ENCODE data around the gene PRSS50. TPM values are rescaled to one million over a fixed set of nuclear protein-coding genes. Genes with fewer than 3 reads are reported as not detected.
A peak's percentile ranks its signal among the peaks of the same experiment; 100 is the strongest.

Gene PRSS50
- total RNA-seq, 1 donor from 2014 or later: not detected

GRCh38 chr3:46729038-46729437 lies 11.4 kb upstream of the PRSS50 start:
- DNase-seq (ENCODE audit: low spot score in 2 of 2): no peak
- FAIRE-seq: no peak

GRCh38 chr3:46725621-46726314 lies 8.1 kb upstream of the PRSS50 start:
- FAIRE-seq (no peak), DNase-seq (ENCODE audit: low spot score in 2 of 2) (no peak)

GRCh38 chr3:46724424-46724823 lies 6.8 kb upstream of the PRSS50 start:
- DNase-seq (ENCODE audit: low spot score in 2 of 2) (no peak), FAIRE-seq (no peak)

GRCh38 chr3:46722443-46722842 lies 4.8 kb upstream of the PRSS50 start:
- FAIRE-seq (no peak), DNase-seq (ENCODE audit: low spot score in 2 of 2) (no peak)

GRCh38 chr3:46721009-46721408 lies 3.3 kb upstream of the PRSS50 start:
- FAIRE-seq (no peak), DNase-seq (ENCODE audit: low spot score in 2 of 2) (no peak)

- FAIRE-seq: no peak
These were observed 2.1 kb upstream of the PRSS50 start for GRCh38 chr3:46719735-46720271.

GRCh38 chr3:46719044-46719565 lies 1.4 kb upstream of the PRSS50 start:
- no peak for FAIRE-seq
- no peak for DNase-seq (ENCODE audit: low spot score in 2 of 2)

More at GRCh38 chr3:46719735-46720271, 2.1 kb upstream of the PRSS50 start:
- DNase-seq (ENCODE audit: low spot score in 2 of 2): no peak

GRCh38 chr3:46716461-46717441 lies 918 bp downstream of the PRSS50 start:
- FAIRE-seq: no peak
- DNase-seq (ENCODE audit: low spot score in 2 of 2): peak in 1 of 2 donors; percentile 8

GRCh38 chr3:46715507-46716175 lies 2.0 kb downstream of the PRSS50 start:
- peak in 1 of 2 donors; percentile 6 for DNase-seq (ENCODE audit: low spot score in 2 of 2)
- FAIRE-seq: no peak

- DNase-seq (ENCODE audit: low spot score in 2 of 2) (peak in 1 of 2 donors; percentile 7), FAIRE-seq (no peak)
These were observed 2.8 kb downstream of the PRSS50 start for GRCh38 chr3:46714728-46715506.

- FAIRE-seq (no peak), DNase-seq (ENCODE audit: low spot score in 2 of 2) (peak in 1 of 2 donors; percentile 10)
These were observed 3.6 kb downstream of the PRSS50 start for GRCh38 chr3:46713898-46714552.

- peak; percentile 4 to 8 for DNase-seq (ENCODE audit: low spot score in 2 of 2)
- no peak for FAIRE-seq
These were observed 4.4 kb downstream of the PRSS50 start for GRCh38 chr3:46713050-46713897.

GRCh38 chr3:46712191-46713049 lies 5.2 kb downstream of the PRSS50 start:
- FAIRE-seq: no peak

GRCh38 chr3:46711760-46712159 lies 5.9 kb downstream of the PRSS50 start:
- peak; percentile 10 to 12 for DNase-seq (ENCODE audit: low spot score in 2 of 2)
- no peak for FAIRE-seq

More at GRCh38 chr3:46712191-46713049, 5.2 kb downstream of the PRSS50 start:
- DNase-seq (ENCODE audit: low spot score in 2 of 2): peak; percentile 8 to 15

- DNase-seq (ENCODE audit: low spot score in 2 of 2) (peak; percentile 9 to 14), FAIRE-seq (no peak)
These were observed 6.4 kb downstream of the PRSS50 start for GRCh38 chr3:46711305-46711704.

GRCh38 chr3:46710671-46711295 lies 6.9 kb downstream of the PRSS50 start:
- DNase-seq (ENCODE audit: low spot score in 2 of 2) (peak in 1 of 2 donors; percentile 16), FAIRE-seq (no peak)

- no peak for FAIRE-seq
- no peak for DNase-seq (ENCODE audit: low spot score in 2 of 2)
These were observed 7.4 kb downstream of the PRSS50 start for GRCh38 chr3:46710229-46710628.
